Peyer's patch (tissue), 4 donors: ENCODE measurements around the gene CD1E.

ENCODE experiments used
- POLR2A ChIP-seq, 2 donors: fragments of 450-650 bp; IDR thresholded peaks; one replicate each; pipeline ENCODE4 v1.5.1; 2017; ENCODE audit warnings: antibody characterized with exemption in 2 of 2, mild to moderate bottlenecking in 2 of 2, moderate library complexity in 2 of 2
- TF ChIP-seq, protein P1 (sequence below), 6 experiments: fragments of 450-650 bp in 4 of 6; fragments of 200-600 bp in 2 of 6; sonication (generic) in 1 of 6; IDR thresholded peaks; one replicate each; pipeline ENCODE4 v1.5.1; 2017 to 2019; ENCODE audit warnings: antibody characterized with exemption in 6 of 6, mild to moderate bottlenecking in 3 of 6, moderate library complexity in 1 of 6

DNA sequence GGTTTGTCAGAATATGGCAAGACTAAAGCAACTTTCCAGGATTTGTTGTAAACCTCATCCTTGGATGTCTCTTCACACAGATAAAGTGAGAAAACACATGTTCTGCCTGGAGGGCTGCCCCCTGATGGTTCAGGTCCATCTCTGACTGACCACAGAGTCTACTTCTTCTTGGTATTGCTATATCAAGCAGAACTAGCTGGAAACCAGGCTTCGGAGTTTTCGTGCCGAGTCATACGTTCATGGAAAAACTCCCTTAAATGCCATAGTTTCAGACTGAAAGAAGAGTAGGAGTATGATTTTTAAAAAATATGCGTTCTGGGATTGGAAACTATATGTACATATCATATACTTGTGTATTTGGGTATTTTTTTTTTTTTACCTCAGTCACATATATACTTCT lies 39.8 kb downstream of the CD1E start:
- TF ChIP-seq, protein P1, sequence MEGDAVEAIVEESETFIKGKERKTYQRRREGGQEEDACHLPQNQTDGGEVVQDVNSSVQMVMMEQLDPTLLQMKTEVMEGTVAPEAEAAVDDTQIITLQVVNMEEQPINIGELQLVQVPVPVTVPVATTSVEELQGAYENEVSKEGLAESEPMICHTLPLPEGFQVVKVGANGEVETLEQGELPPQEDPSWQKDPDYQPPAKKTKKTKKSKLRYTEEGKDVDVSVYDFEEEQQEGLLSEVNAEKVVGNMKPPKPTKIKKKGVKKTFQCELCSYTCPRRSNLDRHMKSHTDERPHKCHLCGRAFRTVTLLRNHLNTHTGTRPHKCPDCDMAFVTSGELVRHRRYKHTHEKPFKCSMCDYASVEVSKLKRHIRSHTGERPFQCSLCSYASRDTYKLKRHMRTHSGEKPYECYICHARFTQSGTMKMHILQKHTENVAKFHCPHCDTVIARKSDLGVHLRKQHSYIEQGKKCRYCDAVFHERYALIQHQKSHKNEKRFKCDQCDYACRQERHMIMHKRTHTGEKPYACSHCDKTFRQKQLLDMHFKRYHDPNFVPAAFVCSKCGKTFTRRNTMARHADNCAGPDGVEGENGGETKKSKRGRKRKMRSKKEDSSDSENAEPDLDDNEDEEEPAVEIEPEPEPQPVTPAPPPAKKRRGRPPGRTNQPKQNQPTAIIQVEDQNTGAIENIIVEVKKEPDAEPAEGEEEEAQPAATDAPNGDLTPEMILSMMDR (IDR thresholded peaks at IDR 0.05): no peak
- TF ChIP-seq POLR2A (IDR thresholded peaks at IDR 0.05): no peak
